Measurements from ENCODE around the gene PNPLA2. TPM values are rescaled to one million over a fixed set of nuclear protein-coding genes. Genes with fewer than 3 reads are reported as not detected.
A peak's percentile ranks its signal among the peaks of the same experiment; 100 is the strongest.

The PNPLA2 gene
- total and polyA plus RNA-seq, 8 donors, result 59.1 to 234 (median 95.9) TPM

- intact Hi-C loops (cut with DNase I), result no loop called here
These were observed 14.5 kb downstream of the PNPLA2 start for GRCh38 chr11:833114-833791.

GRCh38 chr11:833849-834311, 15.2 kb downstream of the PNPLA2 start:
- peak overlapping the region; percentile 85 to 95 (median 88) for H3K27ac ChIP-seq
- intact Hi-C loops (cut with DNase I), result no loop called here
- ATAC-seq (peak in 2 of 4 donors; percentile 0 to 2), FAIRE-seq (no peak), DNase-seq (peak in 2 of 6 donors; percentile 53 to 59)
- H3K4me3 ChIP-seq, result peak overlapping the region; percentile 71 to 86 (median 82)
- TF ChIP-seq CTCF (IDR thresholded peaks at IDR 0.05), result no peak
- H3K4me1 ChIP-seq, result peaks cover 7 to 16% (median 15%) of the 10 kb centered on the region in 3 donors
- H3K9me3 ChIP-seq, result no peaks in the 10 kb centered on the region
- no peaks in the 10 kb centered on the region for H3K27me3 ChIP-seq
- 15 to 22% methylated on average over 9 of the region's 9 CpGs for WGBS, 2 donors
- peaks cover 0 to 26% (median 9%) of the 10 kb centered on the region in 3 donors for H3K36me3 ChIP-seq

More at GRCh38 chr11:833114-833791, 14.5 kb downstream of the PNPLA2 start:
- no peaks in the 10 kb centered on the region for H3K9me3 ChIP-seq
- H3K27me3 ChIP-seq, result no peaks in the 10 kb centered on the region
- peak; percentile 13 to 45 (median 26) for ATAC-seq
- H3K4me1 ChIP-seq, result peaks cover 9 to 21% (median 21%) of the 10 kb centered on the region in 3 donors
- H3K4me3 ChIP-seq, result peak overlapping the region; percentile 71 to 86 (median 82)
- whole genome bisulfite sequencing, 2 donors, result 1 to 2% methylated on average over 36 to 55 of the region's 55 CpGs
- peaks cover 0 to 20% (median 9%) of the 10 kb centered on the region in 3 donors for H3K36me3 ChIP-seq
- peak overlapping the region; percentile 85 to 95 (median 88) for H3K27ac ChIP-seq
- TF ChIP-seq CTCF (IDR thresholded peaks at IDR 0.05), result no peak
- DNase-seq, result peak in 5 of 6 donors; percentile 71 to 90 (median 84)
- FAIRE-seq, result no peak

GRCh38 chr11:834371-835316, 15.9 kb downstream of the PNPLA2 start:
- Histone ChIP-seq H3K4me3 (peak overlapping the region in 3 of 4 donors; percentile 82 to 86 (median 83)), H3K27ac (peak overlapping the region; percentile 85 to 95 (median 88)), H3K27me3 (no peaks in the 10 kb centered on the region), H3K4me1 (peaks cover 0 to 11% (median 9%) of the 10 kb centered on the region in 3 donors), H3K36me3 (peaks cover 0 to 32% (median 15%) of the 10 kb centered on the region in 3 donors), H3K9me3 (no peaks in the 10 kb centered on the region)
- no peak for TF ChIP-seq CTCF (IDR thresholded peaks at IDR 0.05)
- FAIRE-seq, result no peak
- intact Hi-C loops (cut with DNase I), result no loop called here
- peak; percentile 86 to 97 (median 92) for DNase-seq
- 7 to 12% methylated on average over 31 of the region's 31 CpGs for WGBS, 2 donors
- peak; percentile 62 to 75 (median 70) for ATAC-seq

GRCh38 chr11:836274-836673, 17.6 kb downstream of the PNPLA2 start:
- Histone ChIP-seq H3K27me3 (no peaks in the 10 kb centered on the region), H3K27ac (peak overlapping the region in 1 of 4 donors; percentile 17), H3K36me3 (peaks cover 0 to 45% (median 21%) of the 10 kb centered on the region in 3 donors), H3K9me3 (no peaks in the 10 kb centered on the region), H3K4me3 (no peak overlapping the region), H3K4me1 (peaks cover 0 to 22% (median 21%) of the 10 kb centered on the region in 3 donors)
- FAIRE-seq (no peak), DNase-seq (peak in 1 of 6 donors; percentile 44), ATAC-seq (no peak)
- 82 to 89% methylated on average over 14 of the region's 14 CpGs for WGBS, 2 donors
- TF ChIP-seq CTCF (IDR thresholded peaks at IDR 0.05), result no peak
- intact Hi-C loops (cut with DNase I), result no loop called here
